Ishikawa (cell line): Measurements from ENCODE around the gene MIEF2.

Experiments
- EGR1 ChIP-seq: IDR thresholded peaks from 2 replicates; pipeline ENCODE4 v1.6.1; 2012
- EP300 ChIP-seq: IDR thresholded peaks from 2 replicates; pipeline ENCODE4 v1.6.1; 2012; ENCODE audit warnings: borderline replicate concordance
- RAD21 ChIP-seq: IDR thresholded peaks from 2 replicates; pipeline ENCODE4 v1.6.1; 2012; ENCODE audit warnings: low read depth

DNA sequence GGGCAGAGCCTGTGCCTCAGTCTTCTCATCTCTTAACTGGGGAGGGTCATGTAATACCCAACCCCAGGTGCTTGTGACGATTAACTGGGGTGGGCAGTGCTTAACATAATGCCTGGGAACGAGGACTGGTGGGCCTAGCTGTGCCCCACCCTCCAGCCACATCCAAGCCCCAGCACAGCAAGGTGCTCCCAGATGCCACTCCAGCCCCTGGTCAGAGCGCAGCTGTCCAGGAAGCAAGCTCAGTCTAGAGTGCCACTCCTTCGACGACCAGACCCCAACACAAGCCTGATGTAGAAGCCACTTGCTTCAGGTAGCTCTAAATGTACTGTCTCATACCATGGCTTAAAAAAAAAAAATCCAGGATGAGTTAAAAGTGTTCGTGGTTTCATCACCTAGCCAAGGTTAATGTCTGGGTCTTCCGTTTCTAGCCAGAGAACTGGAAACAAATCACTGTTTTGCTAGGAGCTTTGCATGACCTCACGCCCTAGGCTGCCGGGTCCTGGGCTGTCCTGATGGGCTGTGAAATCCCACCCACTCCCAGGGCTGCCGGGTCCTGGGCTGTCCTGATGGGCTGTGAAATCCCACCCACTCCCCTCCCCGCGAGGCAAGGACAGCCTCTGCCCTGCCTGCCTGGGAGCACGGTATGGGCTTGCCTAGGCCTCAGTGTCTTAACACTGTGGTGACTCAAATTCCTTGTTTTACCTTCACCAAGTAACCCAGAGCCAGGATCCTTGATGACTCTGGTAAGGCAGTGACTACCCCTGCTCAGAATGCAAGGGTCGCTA lies 7.7 kb downstream of the MIEF2 start:
- no peak for TF ChIP-seq RAD21
- no peak for TF ChIP-seq EGR1
- no peak for TF ChIP-seq EP300
